HAP-1 (cell line): ENCODE results near the gene ATE1.
"Not testable (repeated sequence)": the region's sequence is repeated elsewhere in the genome, so short reads cannot be mapped to it uniquely, and the experiment has no call there.

Experiments used
- DNase-seq, 2 experiments: peaks; one replicate each; pipeline ENCODE4 v3.0.0-alpha.2; 2016 to 2020; ENCODE audit warnings: low spot score in 2 of 2
- H3K27me3 ChIP-seq: fragments of 250-450 bp; sonication (Bioruptor Pico); 2 replicates; pipeline ENCODE4 v1.5.1; 2020; ENCODE audit warnings: low read depth, mild to moderate bottlenecking, moderate library complexity
- H3K36me3 ChIP-seq: fragments of 250-450 bp; sonication (Bioruptor Pico); replicated peaks from 2 replicates; pipeline ENCODE4 v1.5.1; 2020; ENCODE audit warnings: mild to moderate bottlenecking
- H3K4me1 ChIP-seq: fragments of 250-450 bp; sonication (Bioruptor Pico); 2 replicates; pipeline ENCODE4 v1.5.1; 2020; ENCODE audit warnings: mild to moderate bottlenecking
- H3K4me3 ChIP-seq: fragments of 250-450 bp; sonication (Bioruptor Pico); 2 replicates; pipeline ENCODE4 v1.5.1; 2020; ENCODE audit warnings: mild to moderate bottlenecking, moderate library complexity
- H3K9me3 ChIP-seq: fragments of 250-450 bp; sonication (Bioruptor Pico); 2 replicates; pipeline ENCODE4 v1.5.1; 2020; ENCODE audit warnings: mild to moderate bottlenecking, moderate library complexity
- in situ Hi-C: fragments of 300-500 bp; cut with MboI; formaldehyde crosslinking; loops from 3 replicates; pipeline ENCODE4 v1.14.3; 2020; ENCODE audit warnings: low sequenced_read_pairs, inconsistent platforms, mixed read lengths

Gene ATE1

DNA sequence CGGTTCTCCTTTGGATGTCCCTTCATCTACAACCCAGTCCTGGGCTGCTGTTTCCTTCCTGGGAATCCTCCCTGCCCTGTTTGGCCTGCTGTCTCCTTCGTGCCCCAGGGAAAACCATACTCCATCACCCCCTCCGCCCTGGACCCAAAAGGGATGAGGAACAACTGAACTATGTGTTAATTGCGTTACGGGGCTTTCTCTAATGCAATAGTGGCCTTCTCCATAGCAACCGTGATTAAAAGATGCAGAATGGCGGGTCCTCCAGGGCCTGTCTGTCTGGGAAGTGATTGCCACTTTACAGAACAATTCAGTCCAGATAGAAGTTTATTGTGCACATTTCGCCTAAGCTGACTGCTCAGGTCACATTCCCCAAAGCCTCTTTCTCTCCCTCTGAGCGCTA lies 217.6 kb downstream of the ATE1 start:
- Histone ChIP-seq H3K27me3 (no peaks in the 10 kb centered on the region), H3K9me3 (no peaks in the 10 kb centered on the region; the same call in 1 of the 2 replicates), H3K36me3 (no peaks in the 10 kb centered on the region), H3K4me1 (peaks cover 28% of the 10 kb centered on the region), H3K4me3 (no peak overlapping the region)
- in situ Hi-C loops, result no loop called here
- peak; percentile 49 to 54 for DNase-seq

DNA sequence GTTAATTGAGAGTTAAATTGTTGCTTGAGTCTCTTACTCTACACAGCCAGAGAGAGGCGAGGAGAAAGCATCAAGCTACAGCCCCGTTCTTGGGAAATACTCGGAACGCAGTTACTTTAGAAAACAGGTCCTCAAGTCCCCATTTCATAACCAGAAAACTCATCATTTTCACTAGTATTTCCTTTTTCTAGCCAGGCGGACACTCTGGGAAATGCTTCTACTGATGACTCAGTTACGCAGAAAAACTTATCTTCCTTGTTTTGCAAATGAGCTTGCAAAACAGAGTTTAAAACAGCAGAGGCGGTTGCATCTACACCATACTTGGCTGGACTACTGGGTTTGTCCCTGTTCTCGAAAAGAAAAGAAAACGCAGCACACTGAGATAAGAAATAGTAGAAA lies 218.2 kb downstream of the ATE1 start:
- no peak overlapping the region for H3K4me3 ChIP-seq
- peak in 1 of 2 experiments; percentile 28 for DNase-seq
- H3K36me3 ChIP-seq, result no peaks in the 10 kb centered on the region
- in situ Hi-C loops, result no loop called here
- peaks cover 28% of the 10 kb centered on the region for H3K4me1 ChIP-seq
- H3K27me3 ChIP-seq, result no peaks in the 10 kb centered on the region
- no peaks in the 10 kb centered on the region for H3K9me3 ChIP-seq

DNA sequence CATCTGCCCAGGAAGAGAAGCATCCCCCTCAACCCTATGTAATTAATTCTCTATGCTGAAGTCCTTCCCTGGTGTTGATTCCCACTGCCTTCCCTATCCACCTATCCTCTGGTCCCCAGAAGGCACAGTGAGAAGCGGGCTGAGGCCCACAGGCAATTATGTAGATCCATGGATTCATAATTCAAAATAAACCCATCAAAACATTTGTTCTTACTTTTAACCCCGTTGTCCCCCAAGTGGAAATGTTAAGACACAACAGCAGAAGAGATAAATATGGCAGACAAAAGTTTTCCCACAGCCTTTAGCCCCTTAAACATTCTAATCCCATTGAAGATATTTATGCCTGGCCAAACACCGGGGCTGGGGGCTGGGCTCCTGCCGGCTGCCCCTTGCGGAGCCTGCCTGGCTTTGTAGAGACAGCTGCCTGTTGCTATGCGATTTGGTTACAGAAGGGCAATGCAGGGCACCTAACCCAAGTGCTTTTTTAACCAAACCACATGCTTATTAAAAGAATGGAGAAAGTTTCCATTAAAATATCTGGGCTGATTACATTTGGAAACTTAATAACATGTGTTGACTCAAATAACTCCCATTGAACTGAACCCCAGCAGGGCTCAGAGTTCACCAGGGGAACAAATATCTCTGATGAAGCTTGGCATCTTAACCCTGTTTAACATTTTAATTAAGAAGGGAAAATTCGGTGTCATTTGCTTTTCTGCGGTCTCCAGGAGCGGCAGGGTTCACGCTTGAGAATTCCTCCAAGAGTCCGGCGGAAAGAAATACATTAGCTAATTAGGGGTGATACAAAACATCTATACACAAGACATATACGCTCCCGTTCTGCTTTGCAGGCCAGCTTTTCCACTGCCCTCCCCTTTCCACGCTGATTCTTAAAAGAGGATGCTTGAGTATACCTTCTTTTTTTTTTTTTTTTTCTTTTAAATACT lies 218.8 kb downstream of the ATE1 start:
- DNase-seq, result peak in 1 of 2 experiments; percentile 57
- in situ Hi-C loops, result no loop called here
- H3K27me3 ChIP-seq, result no peaks in the 10 kb centered on the region
- H3K36me3 ChIP-seq, result no peaks in the 10 kb centered on the region
- H3K4me1 ChIP-seq, result peaks cover 28% of the 10 kb centered on the region
- H3K4me3 ChIP-seq, result no peak overlapping the region
- no peaks in the 10 kb centered on the region for H3K9me3 ChIP-seq

DNA sequence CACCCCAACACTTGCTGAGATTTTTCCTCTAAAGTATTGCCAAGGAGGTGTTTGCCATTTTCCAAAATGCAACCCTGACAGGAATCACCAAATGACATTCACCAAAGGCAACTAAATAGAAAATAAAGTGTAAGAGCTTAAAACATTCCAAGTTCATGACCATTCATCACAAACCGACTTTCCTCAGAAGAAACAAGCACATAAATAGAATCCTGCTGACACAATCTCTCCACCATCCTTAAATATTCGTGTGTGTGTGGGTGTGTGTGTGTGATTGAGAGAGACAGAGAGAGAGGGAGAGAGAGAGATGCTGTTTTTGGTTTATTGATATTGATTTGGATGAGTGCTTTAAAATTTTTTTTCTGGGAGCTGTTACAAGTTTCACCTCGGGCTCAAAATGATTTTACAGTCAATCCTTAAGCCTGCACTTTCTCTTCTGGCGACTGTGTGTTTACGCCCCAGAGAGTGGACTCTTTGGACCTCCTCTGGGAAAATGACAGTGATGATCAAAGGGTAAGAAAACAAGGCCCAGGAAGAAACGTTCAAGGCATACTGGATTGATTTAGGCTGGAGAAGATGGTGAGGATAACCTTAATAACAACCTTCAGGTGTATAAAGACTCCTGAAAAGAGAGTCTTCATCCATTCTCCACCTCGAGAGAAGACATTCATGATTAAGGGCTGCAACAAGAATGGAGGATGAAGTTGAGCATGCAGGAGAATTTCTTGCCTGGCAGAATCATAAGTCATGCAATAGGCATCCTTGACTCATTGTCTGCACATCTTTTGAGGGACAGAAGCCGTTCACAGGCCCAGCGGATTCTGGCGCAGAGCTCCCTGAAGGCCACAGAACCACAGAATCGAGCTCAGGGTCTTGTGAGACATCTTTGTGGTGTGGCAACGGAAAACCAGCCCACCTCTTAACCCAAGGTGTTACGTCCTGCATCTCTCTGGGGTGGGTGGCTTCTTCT lies 225.2 kb downstream of the ATE1 start:
- in situ Hi-C loops, result no loop called here
- H3K4me1 ChIP-seq, result peaks cover 8% of the 10 kb centered on the region; the same call in 1 of the 2 replicates
- H3K4me3 ChIP-seq, result no peak overlapping the region
- H3K9me3 ChIP-seq, result no peaks in the 10 kb centered on the region
- no peaks in the 10 kb centered on the region for H3K36me3 ChIP-seq
- no peak for DNase-seq
- H3K27me3 ChIP-seq, result no peaks in the 10 kb centered on the region

DNA sequence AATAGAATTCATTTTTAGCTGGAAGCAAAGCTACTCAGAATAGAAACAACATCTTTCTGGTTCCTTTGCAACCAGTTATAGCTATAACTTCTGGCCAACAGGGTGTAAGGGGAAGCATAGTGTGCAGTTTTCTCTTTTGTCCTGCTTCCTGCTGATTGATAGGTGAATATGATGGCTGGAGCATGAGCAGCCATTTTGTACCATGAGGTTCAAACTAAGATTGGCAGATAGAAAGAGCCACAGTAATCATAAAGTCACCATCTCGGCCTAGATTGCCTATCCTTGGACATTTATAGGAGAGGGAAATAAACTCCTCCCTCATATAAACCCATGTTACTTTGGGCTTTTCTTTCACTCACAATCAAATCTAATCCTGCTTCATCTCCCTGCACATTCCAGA lies 227.4 kb downstream of the ATE1 start:
- no peaks in the 10 kb centered on the region for H3K27me3 ChIP-seq
- no peak for DNase-seq
- peaks cover 7% of the 10 kb centered on the region for H3K4me1 ChIP-seq
- no peak overlapping the region for H3K4me3 ChIP-seq
- no peaks in the 10 kb centered on the region for H3K9me3 ChIP-seq
- no peaks in the 10 kb centered on the region for H3K36me3 ChIP-seq
- in situ Hi-C loops, result no loop called here

DNA sequence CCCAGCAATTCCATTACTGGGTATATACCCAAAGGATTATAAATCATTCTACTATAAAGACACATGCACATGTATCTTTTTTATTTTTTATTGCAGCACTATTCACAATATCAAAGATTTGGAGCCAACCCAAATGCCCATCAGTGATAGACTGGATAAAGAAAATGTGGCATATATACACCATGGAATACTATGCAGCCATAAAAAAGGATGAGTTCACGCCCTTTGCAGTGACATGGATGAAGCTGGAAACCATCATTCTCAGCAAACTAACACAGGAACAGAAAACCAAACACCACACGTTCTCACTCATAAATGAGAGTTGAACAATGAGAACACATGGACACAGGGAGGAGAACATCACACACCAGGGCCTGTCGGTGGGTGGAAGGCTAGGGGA lies 228.1 kb downstream of the ATE1 start:
- H3K27me3 ChIP-seq, DNase-seq, in situ Hi-C loops, H3K4me1 ChIP-seq, H3K9me3 ChIP-seq, H3K4me3 ChIP-seq, H3K36me3 ChIP-seq: not testable (repeated sequence)

DNA sequence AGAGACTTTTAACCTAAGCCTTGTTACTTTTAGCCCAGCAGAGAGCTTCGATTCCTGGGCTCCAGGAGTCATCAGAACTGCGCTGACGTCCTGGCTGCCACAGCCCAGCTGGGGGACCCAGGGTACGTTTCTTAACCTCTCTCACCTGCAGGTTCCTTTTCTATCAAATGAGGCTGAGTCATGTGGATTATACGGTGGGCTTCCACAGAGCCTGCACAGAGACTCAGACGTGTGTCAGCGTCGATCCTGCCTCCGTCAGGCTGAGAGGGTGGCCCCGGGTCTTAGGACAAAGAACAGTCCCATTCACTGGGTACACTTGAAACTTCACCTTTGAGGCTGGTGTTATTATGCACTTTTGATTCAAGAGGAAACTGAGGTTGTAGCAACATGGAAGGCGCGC lies 228.9 kb downstream of the ATE1 start:
- Histone ChIP-seq H3K27me3 (no peaks in the 10 kb centered on the region), H3K4me3 (no peak overlapping the region), H3K4me1 (peaks cover 10% of the 10 kb centered on the region), H3K9me3 (no peaks in the 10 kb centered on the region), H3K36me3 (no peaks in the 10 kb centered on the region)
- in situ Hi-C loops, result no loop called here
- no peak for DNase-seq

DNA sequence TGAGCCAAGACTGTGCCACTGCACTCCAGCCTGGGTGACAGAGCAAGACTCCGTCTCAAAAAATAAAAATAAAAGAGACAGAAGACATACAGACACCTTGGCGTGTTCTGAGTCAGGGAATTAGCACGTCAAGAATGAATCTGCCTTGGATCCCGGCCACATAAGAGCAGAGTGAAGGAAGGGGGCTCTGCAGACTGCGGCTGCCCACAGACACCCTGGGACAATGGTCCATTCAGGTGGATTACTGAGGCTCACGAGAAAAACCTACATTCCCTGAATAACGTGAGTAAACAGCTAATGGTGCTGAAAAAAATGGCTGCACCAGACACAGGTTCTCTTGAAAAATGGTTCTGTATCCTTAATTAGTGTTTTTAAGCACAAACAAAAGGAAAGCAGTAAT lies 229.5 kb downstream of the ATE1 start:
- Histone ChIP-seq H3K4me3 (no peak overlapping the region), H3K4me1 (peaks cover 10% of the 10 kb centered on the region), H3K9me3 (no peaks in the 10 kb centered on the region), H3K27me3 (no peaks in the 10 kb centered on the region), H3K36me3 (no peaks in the 10 kb centered on the region)
- no peak for DNase-seq
- in situ Hi-C loops, result no loop called here

DNA sequence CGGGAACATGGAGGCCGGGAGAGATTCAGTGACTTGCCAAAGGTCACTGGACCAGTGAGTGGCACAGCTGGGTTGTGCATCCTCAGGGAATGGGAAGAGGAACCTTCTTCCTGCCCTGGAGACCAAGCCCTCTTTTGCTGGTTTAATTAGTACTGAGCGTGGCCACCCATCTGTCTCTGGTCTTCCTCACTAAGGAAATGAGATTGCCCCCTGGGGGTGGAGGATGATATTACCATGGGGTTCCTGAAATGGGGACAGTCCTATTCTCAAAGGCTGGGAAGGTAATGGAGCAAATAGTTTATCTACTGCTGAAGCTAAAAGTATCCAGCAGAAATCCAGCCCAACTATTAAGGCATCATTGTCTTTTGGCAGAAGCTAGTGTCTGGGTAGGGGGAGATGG lies 231.0 kb downstream of the ATE1 start:
- H3K9me3 ChIP-seq, result no peaks in the 10 kb centered on the region
- no peaks in the 10 kb centered on the region for H3K36me3 ChIP-seq
- no peak overlapping the region for H3K4me3 ChIP-seq
- in situ Hi-C loops, result no loop called here
- no peaks in the 10 kb centered on the region for H3K27me3 ChIP-seq
- peak in 1 of 2 experiments; percentile 84 for DNase-seq
- H3K4me1 ChIP-seq, result peaks cover 10% of the 10 kb centered on the region

DNA sequence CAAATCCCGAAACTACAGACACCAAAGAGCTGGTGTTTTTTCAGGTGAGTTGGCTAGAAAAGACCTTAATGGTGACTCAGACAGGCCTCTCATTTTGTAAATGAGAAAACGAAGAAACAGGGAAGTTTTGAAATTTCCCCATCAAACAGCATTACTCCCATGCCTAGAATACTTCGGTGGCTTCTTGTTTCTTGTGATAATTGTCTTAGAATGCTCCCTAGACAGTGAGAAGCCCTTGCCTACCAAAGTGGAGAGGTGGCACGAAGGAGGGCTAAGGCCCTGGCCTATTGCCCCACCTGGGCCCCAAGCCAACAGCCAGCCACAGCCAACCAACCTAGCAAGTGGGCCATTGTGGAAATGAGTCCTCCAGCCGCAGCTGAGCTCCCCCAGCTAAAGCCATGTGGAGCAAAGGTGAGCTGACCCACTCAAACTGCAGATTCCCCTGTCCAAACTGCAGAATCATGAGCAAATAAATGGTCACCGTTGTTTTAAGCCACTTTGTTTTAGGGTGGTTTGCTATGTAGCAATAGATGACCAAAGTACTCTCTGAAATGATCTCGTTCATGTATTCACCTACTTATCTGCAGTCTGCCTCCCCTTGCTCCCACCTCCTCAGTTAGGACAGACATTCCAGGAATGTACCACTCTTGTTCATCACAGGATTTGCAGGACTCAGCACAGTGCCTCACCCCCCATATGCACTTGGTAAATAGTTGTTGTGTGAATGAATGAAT lies 231.9 kb downstream of the ATE1 start:
- in situ Hi-C loops, result no loop called here
- no peak for DNase-seq
- peaks cover 10% of the 10 kb centered on the region for H3K4me1 ChIP-seq
- no peaks in the 10 kb centered on the region for H3K27me3 ChIP-seq
- no peak overlapping the region for H3K4me3 ChIP-seq
- H3K36me3 ChIP-seq, result no peaks in the 10 kb centered on the region
- H3K9me3 ChIP-seq, result no peaks in the 10 kb centered on the region

DNA sequence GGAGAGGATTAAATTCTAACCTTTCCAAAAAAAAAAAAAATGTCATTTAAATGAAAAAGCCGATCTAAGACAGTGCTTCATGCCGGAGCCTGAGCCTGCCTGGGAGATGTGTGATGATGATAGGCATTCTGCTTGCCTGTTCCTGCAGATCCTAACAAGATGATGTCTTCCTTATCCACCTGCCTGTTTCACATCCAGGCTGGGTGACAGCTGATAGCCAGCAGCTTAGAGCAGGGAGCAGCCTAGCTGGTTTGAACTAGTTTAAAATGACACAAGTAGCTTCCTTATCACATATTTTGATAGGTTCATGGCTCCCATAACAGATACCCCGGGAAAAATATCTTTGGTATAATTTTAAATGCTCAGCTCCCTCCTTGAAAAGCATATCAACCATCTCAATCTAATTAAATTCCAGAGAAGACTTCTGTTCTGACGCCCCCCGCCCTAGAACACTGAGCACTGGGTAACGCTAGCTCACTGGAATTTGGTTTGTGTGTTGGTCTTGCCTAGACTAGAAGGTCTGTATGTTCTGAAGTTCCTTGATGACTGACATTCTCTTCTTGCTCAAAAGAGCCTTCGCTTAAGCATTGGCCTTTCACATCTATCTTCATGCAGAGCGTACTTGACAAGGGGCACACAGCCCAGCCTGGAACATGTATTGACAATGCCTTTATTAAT lies 232.7 kb downstream of the ATE1 start:
- no peaks in the 10 kb centered on the region for H3K36me3 ChIP-seq
- in situ Hi-C loops, result no loop called here
- H3K9me3 ChIP-seq, result no peaks in the 10 kb centered on the region
- peaks cover 10% of the 10 kb centered on the region for H3K4me1 ChIP-seq
- no peaks in the 10 kb centered on the region for H3K27me3 ChIP-seq
- no peak overlapping the region for H3K4me3 ChIP-seq
- DNase-seq, result peak in 1 of 2 experiments; percentile 28

DNA sequence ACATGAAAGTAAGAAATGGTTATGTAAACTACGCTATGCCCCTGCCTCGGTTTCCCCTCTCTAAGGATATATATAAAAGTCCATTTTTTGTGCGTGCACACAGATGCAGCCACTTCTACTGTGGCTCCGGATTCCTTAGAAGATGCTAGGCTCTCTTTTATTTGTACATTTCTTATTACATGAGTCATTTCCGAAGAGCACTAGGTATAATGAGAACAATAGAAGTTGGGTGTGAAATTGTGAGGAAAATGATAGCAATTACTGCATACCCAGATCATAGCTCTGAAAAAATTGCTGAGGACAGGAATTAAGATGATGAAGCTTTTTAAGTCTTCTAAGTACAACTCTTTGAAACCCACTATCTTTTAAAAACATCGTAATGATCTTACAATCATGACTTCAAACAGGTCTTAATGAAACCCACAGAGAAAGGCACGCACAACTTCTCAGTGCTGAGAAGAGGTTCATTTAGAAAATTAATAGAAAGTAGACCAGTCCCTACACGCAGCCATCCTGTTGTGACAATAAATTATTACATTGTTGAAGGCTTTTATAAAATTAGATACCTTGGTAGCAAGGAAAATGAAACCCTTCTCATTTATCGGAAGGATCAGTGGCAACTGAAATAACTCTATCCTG lies 233.4 kb downstream of the ATE1 start:
- no peak for DNase-seq
- H3K4me3 ChIP-seq, result no peak overlapping the region
- H3K9me3 ChIP-seq, result no peaks in the 10 kb centered on the region
- H3K36me3 ChIP-seq, result no peaks in the 10 kb centered on the region
- in situ Hi-C loops, result no loop called here
- no peaks in the 10 kb centered on the region for H3K27me3 ChIP-seq
- H3K4me1 ChIP-seq, result peaks cover 10% of the 10 kb centered on the region
